Fibroblast of mammary gland (primary cell): Measurements from ENCODE around the gene ACAD10.
A peak's percentile ranks its signal among the peaks of the same experiment; 100 is the strongest.

Experiments used
- DNase-seq: peaks from one replicate; pipeline ENCODE4 v3.0.0-alpha.2; 2010; ENCODE audit warnings: low read depth
- H3K4me3 ChIP-seq: 2 replicates; pipeline ENCODE4 v1.5.1; 2011; ENCODE audit warnings: low read depth, mild to moderate bottlenecking, low read length, moderate library complexity; ENCODE audit not compliant: control insufficient read depth
- CTCF ChIP-seq: conservative IDR thresholded peaks from 2 replicates; pipeline ENCODE4 v1.5.1; 2011; ENCODE audit warnings: low read depth, low read length, inconsistent platforms; ENCODE audit not compliant: control insufficient read depth, insufficient read depth

ACAD10 gene

GRCh38 chr12:111685811-111686573 lies at the start of gene ACAD10, which contains the start of gene BRAP:
Gene ACAD10, plus strand, starts transcription at chr12:111686053. Its CDS starts 6,657 bp downstream, at chr12:111692710.
Gene BRAP, minus strand, starts transcription at chr12:111685956. Its CDS starts 164 bp downstream, at chr12:111685792.
- peak; percentile 92 for DNase-seq
- no peak for TF ChIP-seq CTCF
- H3K4me3 ChIP-seq = peak within 1 kb of the TSS; percentile 67

DNA sequence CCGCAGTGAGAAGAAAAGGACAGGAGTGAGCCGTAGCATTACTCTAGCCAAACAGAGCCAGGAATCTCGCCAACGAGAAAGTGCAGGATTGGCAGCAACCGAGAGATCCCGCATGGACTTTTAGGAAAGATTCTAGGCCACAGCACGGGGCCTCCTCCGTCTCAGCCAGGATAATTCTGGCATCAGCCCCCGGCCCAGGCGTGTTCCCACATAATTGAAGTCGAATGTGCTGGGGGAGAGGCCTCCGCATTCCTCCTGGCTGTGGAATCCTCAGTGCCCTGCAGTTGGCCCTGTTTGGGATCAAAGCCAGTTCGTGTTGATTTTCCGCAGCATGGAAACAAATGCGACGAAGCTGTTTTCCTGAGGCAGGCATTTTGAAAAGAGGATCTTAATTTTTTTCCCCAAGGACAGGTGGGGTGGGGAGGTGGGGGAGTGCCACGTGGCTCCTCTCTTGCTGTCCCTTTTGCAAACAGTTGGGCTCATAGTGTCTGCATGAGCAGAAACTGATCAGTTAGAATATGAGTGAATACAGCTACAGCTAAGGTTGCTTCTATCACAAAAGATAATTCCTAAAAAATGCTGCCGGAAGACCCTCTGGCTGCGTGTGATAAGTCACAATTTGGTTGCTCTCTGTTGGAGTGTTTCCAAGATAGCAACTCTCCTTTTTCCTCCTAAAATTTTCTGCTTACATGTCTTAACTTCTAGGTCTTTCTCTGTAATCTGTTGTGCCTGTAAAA lies 49.5 kb upstream of the ACAD10 start:
- TF ChIP-seq CTCF = no peak
- peak; percentile 57 for DNase-seq
- no peak overlapping the region for H3K4me3 ChIP-seq

DNA sequence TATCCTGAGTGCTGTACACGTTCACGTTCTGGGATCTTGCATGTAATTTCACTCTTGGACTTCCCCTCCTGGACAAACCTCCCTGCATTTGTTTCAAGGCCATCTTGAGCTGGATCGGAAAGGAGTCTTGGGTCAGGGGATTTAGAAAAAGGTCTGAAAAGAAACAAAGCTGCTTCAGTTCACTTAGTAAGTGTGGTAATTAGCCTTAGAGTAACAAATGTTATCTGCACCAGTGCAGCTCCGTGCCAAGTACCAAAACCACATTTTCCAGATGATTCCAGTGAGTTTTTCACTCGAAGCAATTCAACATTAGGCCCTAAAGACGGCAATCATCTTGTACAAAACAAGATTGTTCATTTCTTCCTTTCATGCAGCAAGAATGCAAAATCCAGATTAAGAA lies 47.3 kb upstream of the ACAD10 start:
- no peak for DNase-seq
- no peak for TF ChIP-seq CTCF
- H3K4me3 ChIP-seq = no peak overlapping the region

GRCh38 chr12:111640506-111640905 lies 45.3 kb upstream of the ACAD10 start:
- TF ChIP-seq CTCF = no peak
- DNase-seq = no peak
- H3K4me3 ChIP-seq = no peak overlapping the region

- peak; percentile 30 for TF ChIP-seq CTCF
- H3K4me3 ChIP-seq = no peak overlapping the region
- peak; percentile 35 for DNase-seq
Observed at GRCh38 chr12:111642681-111643426, 43.0 kb upstream of the ACAD10 start.

DNA sequence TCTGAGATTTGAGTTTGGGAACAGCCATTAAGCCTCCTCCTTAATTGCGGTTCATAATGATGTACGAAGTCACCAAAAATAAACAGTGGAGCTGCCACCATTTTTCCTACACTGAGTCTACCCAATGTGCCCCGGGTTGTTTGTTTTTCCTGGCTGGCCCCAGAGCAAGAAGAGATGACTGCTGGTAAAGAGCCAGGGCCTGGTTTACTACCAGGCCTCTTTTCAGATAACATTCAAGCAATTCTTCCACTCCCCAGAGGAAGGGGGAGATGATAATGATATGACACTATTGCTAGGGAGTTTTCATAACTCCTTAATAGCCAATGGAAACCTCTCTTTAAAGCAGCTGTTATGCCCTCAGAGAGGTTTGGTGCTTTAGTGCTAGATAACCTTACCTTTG lies 42.4 kb upstream of the ACAD10 start:
- no peak for TF ChIP-seq CTCF
- H3K4me3 ChIP-seq = no peak overlapping the region
- DNase-seq = peak; percentile 15
